ENCODE results near the gene NLRP12.
A peak's percentile ranks its signal among the peaks of the same experiment; 100 is the strongest.
"Not testable (repeated sequence)": the region's sequence is repeated elsewhere in the genome, so short reads cannot be mapped to it uniquely, and the experiment has no call there.

The NLRP12 gene

DNA sequence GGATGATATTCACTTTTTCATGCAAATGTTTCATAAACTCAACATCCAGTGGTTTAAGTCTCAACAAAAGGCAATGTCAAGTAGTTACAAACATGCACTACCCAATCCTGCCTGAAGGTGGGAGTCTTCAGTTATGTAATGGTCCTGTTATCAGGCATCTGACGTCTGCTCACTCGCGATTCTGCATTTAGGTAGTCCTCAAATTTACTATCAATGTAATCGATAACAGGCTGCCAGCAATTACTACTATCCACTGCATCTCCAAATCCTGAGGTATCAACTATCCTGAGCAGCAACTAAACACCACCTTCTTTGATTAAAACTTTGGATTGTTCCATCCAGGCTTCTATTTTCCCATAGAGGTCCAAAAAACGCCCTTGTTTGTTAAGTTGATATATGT, 51.2 kb downstream of the NLRP12 start:
- Histone ChIP-seq H3K27me3 (ENCODE audit: control insufficient read depth, insufficient read depth, low read length) (no peaks in the 10 kb centered on the region), H3K27ac (no peak overlapping the region), H3K79me2 (no peaks in the 10 kb centered on the region), H3K4me2 (ENCODE audit: low read length) (no peak overlapping the region), H3K4me3 (ENCODE audit: low read depth, low read length) (no peak overlapping the region), H3K36me3 (ENCODE audit: control insufficient read depth, insufficient read depth, low read length) (no peaks in the 10 kb centered on the region), H3K9ac (no peak overlapping the region), H3K4me1 (no peaks in the 10 kb centered on the region), H2AFZ (no peak overlapping the region), H3K9me3 (ENCODE audit: control insufficient read depth, low read length) (no peaks in the 10 kb centered on the region)
- TF ChIP-seq, protein P1, sequence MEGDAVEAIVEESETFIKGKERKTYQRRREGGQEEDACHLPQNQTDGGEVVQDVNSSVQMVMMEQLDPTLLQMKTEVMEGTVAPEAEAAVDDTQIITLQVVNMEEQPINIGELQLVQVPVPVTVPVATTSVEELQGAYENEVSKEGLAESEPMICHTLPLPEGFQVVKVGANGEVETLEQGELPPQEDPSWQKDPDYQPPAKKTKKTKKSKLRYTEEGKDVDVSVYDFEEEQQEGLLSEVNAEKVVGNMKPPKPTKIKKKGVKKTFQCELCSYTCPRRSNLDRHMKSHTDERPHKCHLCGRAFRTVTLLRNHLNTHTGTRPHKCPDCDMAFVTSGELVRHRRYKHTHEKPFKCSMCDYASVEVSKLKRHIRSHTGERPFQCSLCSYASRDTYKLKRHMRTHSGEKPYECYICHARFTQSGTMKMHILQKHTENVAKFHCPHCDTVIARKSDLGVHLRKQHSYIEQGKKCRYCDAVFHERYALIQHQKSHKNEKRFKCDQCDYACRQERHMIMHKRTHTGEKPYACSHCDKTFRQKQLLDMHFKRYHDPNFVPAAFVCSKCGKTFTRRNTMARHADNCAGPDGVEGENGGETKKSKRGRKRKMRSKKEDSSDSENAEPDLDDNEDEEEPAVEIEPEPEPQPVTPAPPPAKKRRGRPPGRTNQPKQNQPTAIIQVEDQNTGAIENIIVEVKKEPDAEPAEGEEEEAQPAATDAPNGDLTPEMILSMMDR (IDR thresholded peaks at IDR 0.05) = peak; percentile 75

DNA sequence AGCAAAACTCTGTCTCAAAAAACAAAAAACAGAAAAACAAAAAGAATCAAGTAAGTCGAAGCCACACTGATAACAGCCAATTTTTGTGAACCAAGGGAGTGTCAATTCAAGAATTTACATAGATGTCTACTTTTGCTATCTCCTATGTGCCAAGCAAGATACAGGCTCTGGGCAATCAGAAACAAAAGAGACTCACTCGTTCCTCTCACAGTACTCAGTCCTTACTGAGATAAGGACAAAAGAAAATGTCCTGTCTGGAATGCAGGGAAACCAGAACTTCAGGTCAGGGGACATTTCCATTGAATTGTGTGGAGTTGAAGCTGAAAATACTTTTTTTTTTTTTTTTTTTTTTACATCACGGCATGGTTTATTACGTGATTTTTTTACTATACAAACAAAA, 53.0 kb downstream of the NLRP12 start:
- H3K4me3 ChIP-seq (ENCODE audit: low read depth, low read length) = no peak overlapping the region
- H3K9me3 ChIP-seq (ENCODE audit: control insufficient read depth, low read length) = no peaks in the 10 kb centered on the region
- no peak overlapping the region for H3K4me2 ChIP-seq (ENCODE audit: low read length)
- H3K27me3 ChIP-seq (ENCODE audit: control insufficient read depth, insufficient read depth, low read length) = no peaks in the 10 kb centered on the region
- H3K9ac ChIP-seq = no peak overlapping the region
- no peaks in the 10 kb centered on the region for H3K4me1 ChIP-seq
- H3K36me3 ChIP-seq (ENCODE audit: control insufficient read depth, insufficient read depth, low read length) = no peaks in the 10 kb centered on the region
- H3K27ac ChIP-seq = no peak overlapping the region
- no peak overlapping the region for H2AFZ ChIP-seq
- TF ChIP-seq, protein P1 (IDR thresholded peaks at IDR 0.05) = no peak
- no peaks in the 10 kb centered on the region for H3K79me2 ChIP-seq

DNA sequence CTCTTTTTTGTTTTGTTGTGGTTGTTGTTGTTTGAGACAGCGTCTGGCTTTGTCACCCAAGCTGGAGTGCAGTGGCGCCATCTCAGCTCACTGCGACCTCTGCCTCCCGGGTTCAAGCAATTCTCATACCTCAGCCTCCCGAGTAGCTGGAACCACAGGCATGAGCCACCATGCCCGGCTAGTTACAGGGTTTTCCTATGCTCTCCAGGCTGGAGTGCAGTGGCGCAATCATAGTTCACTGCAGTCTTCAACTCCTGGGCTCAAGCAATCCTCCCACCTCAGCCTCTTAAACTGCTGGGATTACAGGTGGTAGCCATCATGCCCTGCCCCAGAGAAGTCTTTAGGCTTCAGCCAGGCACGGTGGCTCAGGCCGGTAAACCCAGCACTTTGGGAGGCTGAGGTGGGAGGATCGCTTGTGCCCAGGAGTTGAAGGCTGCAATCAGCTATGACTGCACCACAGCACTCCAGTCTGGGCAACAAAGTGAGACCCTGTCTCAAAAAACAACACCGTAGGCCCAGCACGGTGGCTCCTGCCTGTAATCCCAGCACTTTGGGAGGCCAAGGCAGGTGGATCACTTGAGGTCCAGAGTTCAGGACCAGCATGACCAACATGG, 54.3 kb downstream of the NLRP12 start:
- not testable (repeated sequence) for H2AFZ ChIP-seq; H3K9ac ChIP-seq; H3K79me2 ChIP-seq; H3K36me3 ChIP-seq (ENCODE audit: control insufficient read depth, insufficient read depth, low read length); H3K27me3 ChIP-seq (ENCODE audit: control insufficient read depth, insufficient read depth, low read length); H3K4me2 ChIP-seq (ENCODE audit: low read length); H3K27ac ChIP-seq; H3K4me1 ChIP-seq; H3K4me3 ChIP-seq (ENCODE audit: low read depth, low read length); H3K9me3 ChIP-seq (ENCODE audit: control insufficient read depth, low read length)

DNA sequence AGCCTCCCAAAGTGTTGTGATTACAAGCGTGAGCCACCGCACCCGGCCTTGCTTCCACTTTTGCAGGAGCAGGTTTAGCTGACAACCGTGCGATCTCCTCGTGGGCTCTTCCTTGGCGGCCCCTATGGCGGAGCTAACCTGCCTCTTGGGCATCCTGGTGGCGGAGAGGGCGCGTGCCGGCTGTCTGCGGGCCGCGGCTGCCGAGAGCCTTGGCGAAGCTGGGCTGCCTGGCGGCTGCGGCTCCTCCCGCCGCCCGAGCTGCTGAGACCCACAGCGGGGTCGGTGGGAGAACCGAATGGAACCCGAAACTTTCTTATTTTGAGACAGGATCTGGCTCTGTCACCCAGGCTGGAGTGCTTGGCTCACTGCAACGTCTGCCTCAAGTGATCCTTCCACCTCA, 55.7 kb downstream of the NLRP12 start:
- H3K4me1 ChIP-seq = no peaks in the 10 kb centered on the region
- H3K36me3 ChIP-seq (ENCODE audit: control insufficient read depth, insufficient read depth, low read length) = no peaks in the 10 kb centered on the region
- H3K9me3 ChIP-seq (ENCODE audit: control insufficient read depth, low read length) = no peaks in the 10 kb centered on the region
- H3K4me2 ChIP-seq (ENCODE audit: low read length) = no peak overlapping the region
- H3K79me2 ChIP-seq = no peaks in the 10 kb centered on the region
- H3K27me3 ChIP-seq (ENCODE audit: control insufficient read depth, insufficient read depth, low read length) = no peaks in the 10 kb centered on the region
- no peak overlapping the region for H2AFZ ChIP-seq
- TF ChIP-seq, protein P1 (IDR thresholded peaks at IDR 0.05) = no peak
- no peak overlapping the region for H3K4me3 ChIP-seq (ENCODE audit: low read depth, low read length)
- no peak overlapping the region for H3K27ac ChIP-seq
- H3K9ac ChIP-seq = no peak overlapping the region

DNA sequence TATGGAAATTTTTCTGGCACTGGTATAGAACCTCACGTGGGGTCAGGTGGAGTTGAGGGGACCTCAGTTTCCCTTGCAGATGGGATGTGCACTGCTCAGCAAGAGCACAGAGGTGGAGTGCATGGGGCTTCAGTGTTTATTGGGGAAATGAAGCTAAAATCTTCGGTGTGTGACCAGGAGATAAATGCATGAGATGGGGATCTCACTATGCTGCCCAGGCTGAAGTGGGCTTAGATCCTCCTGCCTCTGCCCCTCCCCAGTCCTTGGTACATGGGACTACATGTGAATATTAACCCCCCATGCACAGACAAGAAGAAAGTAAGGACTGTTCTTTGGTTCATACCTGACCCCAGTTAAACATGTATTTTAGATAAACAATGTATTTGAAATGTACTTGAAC, 65.1 kb downstream of the NLRP12 start:
- not testable (repeated sequence) for H3K36me3 ChIP-seq (ENCODE audit: control insufficient read depth, insufficient read depth, low read length); H3K27ac ChIP-seq; H2AFZ ChIP-seq; H3K27me3 ChIP-seq (ENCODE audit: control insufficient read depth, insufficient read depth, low read length); H3K9me3 ChIP-seq (ENCODE audit: control insufficient read depth, low read length); H3K9ac ChIP-seq; H3K4me1 ChIP-seq; H3K79me2 ChIP-seq; H3K4me3 ChIP-seq (ENCODE audit: low read depth, low read length); H3K4me2 ChIP-seq (ENCODE audit: low read length)

All from parathyroid adenoma (tissue), 2 donors.